Activated CD4-positive, alpha-beta T cell treated with anti-CD3 and anti-CD28 coated beads for 24 hours (primary cell): ENCODE results near the gene FGR.

ENCODE experiments used
- DNase-seq, 2 donors: peaks; one replicate each; pipeline ENCODE4 v3.0.0-alpha.2; 2020; ENCODE audit warnings: low read depth in 2 of 2

Gene FGR

DNA sequence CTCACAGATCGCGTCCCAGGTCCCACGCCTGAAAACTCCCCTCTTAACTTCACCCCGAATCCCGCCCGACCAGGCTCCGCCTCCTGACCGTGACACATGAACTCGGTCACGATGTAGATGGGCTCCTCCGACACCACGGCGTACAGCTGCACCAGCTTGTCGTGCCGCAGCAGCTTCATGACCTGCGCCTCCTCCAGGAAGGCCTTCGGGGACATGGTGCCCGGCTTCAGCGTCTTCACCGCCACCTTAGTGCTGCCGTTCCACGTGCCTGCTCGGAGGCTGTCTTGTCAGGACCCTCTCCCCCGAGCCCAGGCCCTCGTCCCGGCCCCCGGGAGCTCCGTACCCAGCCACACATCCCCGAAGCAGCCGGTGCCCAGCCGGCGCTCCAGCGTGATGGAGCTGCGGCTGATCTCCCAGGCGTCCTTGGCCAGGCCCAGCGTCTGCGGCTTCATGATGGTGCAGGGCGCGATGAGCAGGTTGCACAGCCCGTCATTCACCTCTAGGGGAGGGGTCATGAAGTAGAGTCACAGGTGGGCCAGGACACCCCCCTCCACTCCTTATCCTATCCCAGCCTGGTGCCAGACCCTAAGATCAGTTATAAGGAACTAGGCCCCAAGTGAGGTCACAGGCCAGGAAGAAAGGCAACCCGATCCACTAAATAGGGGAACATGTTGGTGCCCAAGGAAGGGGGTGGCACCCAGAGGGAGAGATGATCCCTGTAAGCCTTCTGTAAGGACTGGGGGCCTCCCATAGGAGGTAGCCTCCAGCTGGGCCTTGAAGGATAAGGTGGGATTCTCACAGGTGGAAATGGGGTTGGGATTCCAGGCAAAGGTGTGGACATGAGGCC is 19.4 kb downstream of the FGR start:
- DNase-seq, result no peak

GRCh38 chr1:27614625-27615344 is 20.2 kb downstream of the FGR start:
- DNase-seq, result no peak

DNA sequence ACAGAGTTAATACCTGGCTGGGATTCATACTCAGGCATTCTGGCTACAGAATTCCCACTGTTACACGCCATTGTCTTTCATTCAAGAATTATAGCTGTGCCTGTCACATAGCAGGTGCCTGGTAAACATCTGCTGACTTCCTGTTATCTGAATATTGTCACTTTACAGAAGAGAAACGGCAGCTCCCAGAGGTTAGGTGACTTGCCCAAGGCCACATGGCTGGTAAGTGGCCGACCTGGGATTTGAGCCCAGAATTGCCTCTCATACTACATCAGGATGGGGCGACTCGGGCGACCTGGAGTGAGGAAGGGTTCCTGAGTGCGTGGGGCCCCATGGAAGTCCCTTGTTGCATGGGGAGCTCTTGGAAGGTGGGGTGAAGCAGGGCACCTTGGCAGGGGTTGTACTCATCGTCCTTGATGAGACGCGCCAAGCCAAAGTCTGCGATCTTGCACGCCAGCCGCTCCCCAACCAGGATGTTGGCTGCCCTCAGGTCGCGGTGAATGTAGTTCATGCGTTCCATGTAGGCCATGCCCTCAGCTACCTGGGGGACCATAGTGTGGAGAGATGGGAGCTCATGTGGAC is 20.9 kb downstream of the FGR start:
- DNase-seq, result no peak

GRCh38 chr1:27612718-27613117 is 22.3 kb downstream of the FGR start:
- DNase-seq, result no peak

GRCh38 chr1:27611450-27611849 is 23.5 kb downstream of the FGR start:
- no peak for DNase-seq

- no peak for DNase-seq
Measured at GRCh38 chr1:27609618-27610240, 25.3 kb downstream of the FGR start.

- no peak for DNase-seq
Measured at GRCh38 chr1:27609210-27609555, 25.8 kb downstream of the FGR start.

DNA sequence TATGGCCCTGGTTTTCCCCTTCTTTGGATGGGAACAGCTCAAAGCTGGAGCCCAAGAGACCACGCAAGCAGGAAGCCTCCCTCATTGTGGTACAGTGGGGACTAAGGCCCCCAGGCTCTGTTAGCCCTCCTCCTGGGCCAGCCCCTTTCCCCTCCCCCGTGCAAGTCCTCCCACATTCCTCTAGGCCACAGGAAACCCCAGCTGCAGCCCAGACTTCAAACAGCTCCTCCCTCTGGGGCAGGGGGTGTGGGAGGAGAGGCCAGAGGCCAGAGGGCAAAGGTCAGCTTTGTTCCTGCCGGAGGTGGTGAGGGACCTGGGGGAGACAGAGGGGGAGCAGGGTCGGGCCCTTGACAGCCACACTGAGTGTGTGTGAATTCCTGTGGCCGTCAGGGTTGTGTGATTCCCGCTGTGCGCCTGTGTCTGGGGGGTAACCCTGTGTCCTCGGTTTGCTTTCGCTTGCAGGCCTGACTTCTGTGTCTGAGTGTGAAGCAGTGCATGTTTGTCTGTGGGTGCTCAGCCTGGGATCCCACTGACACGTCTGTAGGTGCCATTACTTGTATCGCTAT is 27.7 kb downstream of the FGR start:
- DNase-seq, result no peak

GRCh38 chr1:27606708-27607238 is 28.2 kb downstream of the FGR start:
- DNase-seq, result no peak

DNA sequence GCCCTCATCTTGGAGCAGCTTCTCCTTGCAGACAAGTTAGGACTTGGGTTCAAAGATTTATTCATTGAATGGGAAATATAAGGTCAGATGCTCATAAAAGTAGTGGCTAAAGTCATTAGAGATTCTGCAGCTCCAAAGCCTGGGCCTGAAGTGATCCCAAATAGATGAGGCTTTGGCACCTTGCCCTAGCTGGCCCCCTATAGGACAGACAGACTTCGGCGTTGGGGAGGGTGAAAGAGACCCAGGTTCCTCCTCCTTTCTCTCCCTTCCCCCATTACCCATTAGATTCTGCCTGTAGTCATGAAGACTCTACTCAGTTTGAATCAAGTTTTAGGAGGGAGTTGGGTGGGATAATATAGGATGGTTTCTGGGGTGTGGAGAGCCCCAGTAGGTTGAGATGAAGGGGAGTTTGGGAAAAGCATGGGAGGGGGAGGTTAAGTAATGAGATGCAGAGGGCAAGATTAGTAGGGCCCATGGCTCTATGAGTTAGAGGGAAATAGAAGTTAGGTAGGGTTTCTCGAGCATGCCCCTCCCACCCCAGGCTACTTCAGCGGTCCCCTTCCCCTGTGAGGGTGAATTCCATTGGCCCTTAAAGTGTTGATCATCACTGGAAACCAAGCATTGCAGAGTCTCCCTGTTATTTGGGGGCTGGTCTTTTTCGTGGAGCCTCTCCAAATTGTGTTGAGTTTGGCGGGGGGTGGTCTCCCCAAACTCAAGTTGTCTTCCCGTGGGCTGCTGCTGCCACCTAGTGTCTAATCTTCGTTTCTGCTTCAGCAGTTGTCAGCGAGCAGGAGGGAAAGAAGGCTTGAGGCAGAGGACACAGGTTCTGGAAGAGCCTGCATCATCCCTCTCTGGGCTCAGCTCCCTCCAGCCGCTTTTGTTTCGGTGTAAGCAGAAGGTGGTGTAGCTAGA is 28.9 kb downstream of the FGR start:
- peak; percentile 40 to 61 for DNase-seq

- DNase-seq, result no peak
Measured at GRCh38 chr1:27605300-27605766, 29.7 kb downstream of the FGR start.

DNA sequence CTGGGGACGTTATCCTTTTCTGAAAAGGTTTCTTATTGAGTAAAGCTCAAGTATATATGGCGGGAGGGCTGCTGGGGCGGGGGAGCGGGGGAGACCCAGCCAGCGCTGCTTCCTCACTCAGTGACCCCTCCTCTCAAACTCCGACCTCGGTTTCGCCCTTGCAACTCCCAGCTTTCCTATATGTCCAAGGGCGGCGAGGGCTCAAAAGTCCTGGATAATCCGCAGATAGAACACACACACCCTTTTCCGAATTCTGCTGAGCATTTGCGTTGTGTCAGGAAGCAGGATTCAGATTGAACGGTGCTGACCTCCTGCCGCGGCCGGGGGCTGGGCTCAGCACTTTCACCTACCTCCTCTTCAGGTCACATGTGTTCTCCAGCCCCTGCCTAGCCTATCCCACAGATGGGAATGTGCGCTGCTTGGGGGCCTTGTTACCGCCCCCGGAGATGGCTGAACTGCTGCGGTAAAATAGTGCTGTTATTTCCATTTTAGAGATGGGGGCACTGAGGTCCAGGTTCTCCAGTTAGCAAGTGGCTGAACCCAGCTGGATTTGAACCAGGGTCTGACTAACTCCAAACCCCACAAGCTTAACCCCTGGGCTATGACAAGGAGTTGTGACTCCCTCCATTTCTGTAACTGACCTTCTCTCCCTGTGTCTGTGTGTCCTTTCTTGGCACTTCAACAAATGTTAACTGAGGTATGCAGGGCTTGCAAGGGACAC is 30.2 kb downstream of the FGR start:
- no peak for DNase-seq

DNA sequence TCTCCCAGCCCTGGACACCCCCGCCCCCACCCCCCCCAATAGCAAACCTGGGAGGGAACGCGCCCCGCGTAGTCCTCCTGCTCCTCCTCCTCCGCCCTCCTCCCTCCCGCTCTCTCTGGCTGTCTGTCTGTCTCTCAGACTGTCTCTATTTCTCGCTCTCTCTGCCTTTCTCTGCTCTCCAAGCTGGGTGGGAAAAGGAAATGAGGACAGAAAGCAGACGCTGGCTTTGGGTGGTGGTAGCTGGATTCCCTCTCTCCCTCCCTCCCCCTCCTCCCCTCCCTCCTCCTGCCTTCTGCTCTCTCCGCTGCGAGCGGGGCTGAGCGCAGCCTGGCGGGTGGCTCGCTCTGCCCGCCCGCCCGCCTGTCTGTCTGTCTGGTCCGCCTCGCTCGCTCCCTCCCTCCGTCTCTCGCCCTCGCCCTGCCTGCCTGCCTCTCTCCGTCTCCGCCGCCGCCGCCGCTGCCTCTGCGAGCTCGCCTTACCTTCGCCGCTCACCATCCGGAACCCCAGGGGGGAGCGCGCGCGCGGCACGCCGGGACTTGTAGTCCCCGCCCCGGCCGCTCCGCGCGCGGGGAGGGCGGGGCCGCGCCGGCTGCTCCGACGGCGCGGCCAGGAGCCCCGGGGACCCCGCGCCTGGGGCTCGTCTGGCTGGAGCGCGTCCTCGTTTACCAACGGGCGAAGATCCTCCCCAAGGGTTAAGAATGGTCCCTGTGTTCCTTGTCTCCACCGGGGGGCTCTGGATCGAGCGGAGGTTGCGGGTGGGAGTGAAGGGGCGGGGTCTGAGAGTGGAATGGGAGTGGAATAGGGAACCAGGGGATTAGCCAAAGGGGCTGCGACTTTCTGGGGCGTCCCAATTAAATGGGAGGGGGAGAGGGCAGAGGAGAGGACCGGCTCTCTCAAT is 31.1 kb downstream of the FGR start, which contains the start of gene AHDC1:
TSS of gene AHDC1 (minus strand) at position 464 of the 898 bp plus-strand sequence. CDS start 52,029 bp downstream, outside the sequence.
- DNase-seq, result peak; percentile 81 to 84

GRCh38 chr1:27603309-27603680 is 31.7 kb downstream of the FGR start:
- DNase-seq, result no peak

- DNase-seq, result no peak
Measured at GRCh38 chr1:27602462-27603308, 32.3 kb downstream of the FGR start.

- no peak for DNase-seq
Measured at GRCh38 chr1:27601771-27602461, 33.1 kb downstream of the FGR start.

DNA sequence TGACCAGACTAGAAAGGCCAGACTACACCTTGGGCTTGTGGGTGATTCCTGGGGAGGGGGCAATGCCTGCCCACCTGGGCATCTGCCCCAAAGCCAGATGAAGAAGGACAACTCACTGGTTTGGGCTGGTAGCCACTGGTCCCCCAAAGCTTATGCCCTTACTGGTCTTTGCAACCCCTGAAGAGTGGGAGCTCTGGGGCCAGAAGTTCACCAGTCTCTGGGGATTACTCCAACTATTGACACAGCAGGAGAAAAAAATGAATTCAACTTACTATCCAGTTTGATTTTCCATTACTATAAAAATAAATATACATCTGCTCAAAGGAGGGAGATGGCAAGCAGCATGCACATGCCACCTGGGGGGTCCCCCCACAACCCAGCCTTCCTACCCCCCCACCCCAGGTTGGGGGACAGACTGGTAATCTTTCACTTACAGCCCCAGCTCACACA is 33.6 kb downstream of the FGR start:
- DNase-seq, result no peak
